ENCODE measurements around the gene CPO.
"Not testable (repeated sequence)": the region's sequence is repeated elsewhere in the genome, so short reads cannot be mapped to it uniquely, and the experiment has no call there.

Gene CPO, protein sequence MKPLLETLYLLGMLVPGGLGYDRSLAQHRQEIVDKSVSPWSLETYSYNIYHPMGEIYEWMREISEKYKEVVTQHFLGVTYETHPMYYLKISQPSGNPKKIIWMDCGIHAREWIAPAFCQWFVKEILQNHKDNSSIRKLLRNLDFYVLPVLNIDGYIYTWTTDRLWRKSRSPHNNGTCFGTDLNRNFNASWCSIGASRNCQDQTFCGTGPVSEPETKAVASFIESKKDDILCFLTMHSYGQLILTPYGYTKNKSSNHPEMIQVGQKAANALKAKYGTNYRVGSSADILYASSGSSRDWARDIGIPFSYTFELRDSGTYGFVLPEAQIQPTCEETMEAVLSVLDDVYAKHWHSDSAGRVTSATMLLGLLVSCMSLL

DNA sequence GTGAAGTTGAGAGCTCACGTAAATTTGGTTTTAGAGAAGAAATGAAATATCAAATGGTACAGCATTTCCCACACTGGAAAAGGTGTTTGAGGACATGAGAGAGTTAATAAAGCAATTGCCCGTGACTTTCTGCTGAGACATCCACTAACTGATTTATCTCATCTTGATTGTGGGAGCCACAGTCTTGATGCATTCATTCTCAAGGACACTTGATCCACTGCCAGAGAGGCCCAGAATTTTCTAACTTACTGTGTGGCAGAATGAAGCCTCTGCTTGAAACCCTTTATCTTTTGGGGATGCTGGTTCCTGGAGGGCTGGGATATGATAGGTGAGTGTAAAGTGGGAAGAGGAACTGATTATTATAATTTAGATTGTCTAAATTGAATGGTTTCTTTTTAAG lies at the start of gene CPO:
Gene CPO, plus strand, starts transcription at position 179 of the 400 bp plus-strand sequence. Its CDS starts 82 bp downstream, at position 261.
- DNase-seq (ENCODE audit: low spot score), result no peak

DNA sequence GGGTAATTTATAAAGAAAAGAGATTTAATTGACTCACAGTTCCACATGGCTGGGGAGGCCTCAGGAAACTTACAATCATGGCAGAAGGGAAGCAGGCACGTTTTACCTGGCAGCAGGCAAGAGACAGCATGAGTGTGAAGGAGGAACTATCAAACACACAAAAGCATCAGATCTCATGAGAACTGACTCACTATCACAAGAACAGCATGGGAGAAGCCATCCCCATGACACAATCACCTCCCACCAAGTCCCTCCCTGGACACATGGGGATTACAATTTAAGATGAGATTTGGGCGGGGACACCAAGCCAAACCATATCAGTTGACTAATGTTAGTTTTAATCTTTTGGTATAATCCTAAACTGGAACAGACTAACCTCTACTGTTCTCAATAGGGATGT lies 49.1 kb upstream of the CPO start:
- no peak for DNase-seq (ENCODE audit: low spot score)

DNA sequence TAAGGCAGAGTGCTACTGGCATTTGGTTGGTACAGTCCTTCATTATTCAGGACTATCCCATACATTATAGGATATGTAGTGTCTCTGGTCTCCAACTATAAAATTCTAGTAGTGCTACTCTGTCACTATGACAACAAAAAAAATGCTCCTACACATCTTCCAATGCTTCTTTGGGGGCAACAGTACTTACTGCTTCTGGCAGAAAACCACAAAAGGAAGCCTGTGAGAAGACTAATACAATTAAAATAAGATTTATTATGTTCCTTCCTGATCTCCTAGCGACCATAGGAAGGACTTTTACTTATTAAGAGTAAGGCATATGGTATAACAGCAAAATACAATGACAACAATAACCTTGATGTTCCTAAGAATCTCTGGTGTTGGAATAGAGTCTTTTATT lies 48.4 kb upstream of the CPO start:
- no peak for DNase-seq (ENCODE audit: low spot score)

DNA sequence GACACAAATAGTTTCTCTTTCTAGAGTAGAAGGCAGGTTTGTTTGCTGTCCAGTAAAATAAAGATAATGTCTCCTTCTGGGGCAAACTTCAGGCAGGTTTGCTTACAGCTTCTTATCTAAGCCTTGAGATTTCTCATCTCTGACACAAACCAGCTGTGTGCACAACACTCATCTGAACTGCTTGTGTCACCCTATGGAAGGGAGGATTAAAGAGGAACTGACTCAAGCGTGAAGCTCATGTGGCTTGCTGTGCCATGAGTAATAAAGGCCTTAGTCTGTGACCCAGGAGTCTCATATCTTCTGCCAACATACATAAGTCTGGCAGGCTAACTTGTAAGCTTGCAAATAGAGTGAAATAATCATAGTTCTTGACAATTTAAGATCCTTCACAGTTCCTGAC lies 24.2 kb upstream of the CPO start:
- no peak for DNase-seq (ENCODE audit: low spot score)

DNA sequence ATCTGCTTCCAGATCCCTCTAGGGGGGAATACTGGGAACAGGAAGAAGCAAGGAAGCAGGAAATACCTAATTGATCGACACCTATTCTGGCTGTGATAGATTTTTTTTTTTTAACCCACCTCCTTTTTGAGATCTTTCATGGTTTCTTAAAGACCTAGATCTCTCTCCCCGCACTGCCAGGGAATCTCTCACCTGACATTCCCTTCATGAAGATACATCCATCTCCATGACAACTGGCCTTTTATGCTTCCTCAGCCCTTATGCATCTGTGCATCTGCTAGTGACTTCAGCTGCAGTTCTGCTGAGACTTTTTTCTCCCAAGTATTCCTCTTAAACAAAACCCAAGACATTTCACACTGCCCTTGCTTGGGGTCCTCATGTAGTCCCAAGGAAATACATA lies 21.1 kb upstream of the CPO start:
- no peak for DNase-seq (ENCODE audit: low spot score)

DNA sequence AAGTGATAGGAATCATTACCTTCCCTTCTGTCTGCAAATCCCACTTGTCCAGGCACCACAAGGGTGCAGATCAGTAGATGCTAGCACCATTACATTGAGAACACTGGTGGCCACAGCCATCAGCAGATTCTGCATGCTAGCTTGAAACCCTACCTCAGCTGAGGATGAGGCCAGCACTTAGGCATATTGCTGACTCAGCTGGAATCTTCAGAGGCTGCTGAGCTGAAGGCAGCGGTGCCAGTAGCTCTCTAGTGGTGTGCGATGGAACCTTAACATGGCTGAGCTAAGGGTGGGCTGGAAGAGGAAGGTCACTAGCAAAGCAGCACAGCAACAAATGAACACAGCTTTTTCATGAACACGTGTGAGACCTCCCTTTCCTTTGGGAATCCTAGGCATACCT lies 19.0 kb upstream of the CPO start:
- no peak for DNase-seq (ENCODE audit: low spot score)

DNA sequence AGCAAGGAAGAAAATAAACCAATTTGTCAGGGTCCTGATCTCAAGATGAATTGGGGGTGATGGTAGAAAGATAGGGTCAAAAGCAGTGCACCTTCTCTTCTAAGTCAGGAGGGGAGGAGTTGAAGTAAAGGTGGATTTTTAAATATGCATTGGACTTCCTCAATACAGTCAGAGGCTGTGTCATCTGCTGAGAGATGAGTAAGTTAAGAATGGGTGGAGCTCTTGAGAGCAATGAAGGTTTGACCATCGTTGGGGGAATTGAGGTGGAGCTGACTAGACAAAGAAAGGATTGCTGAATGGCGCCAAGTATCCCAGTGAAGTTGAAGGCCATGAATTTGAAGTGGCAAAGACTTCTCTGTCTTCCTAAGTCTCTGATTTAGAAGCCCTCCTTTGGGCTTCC lies 18.4 kb upstream of the CPO start:
- no peak for DNase-seq (ENCODE audit: low spot score)

DNA sequence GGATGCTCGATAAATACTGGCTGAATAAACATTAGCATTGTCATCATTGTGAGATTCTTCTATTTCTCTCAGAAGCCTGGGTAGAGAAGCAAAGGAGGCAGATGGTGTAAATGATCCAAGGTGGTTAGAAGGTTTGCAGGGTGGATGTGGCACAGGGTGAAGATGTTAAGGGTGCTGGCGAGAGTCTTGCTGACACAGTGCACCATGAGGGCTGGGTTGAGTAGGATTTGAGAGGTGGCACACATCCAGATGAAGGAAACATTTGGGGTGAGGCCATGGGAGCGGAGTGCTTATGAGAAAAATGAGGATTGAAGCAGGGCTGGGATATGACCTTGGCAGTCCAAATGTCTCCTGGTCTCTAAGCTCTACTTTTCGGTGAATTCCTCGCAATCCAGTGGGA lies 17.8 kb upstream of the CPO start:
- no peak for DNase-seq (ENCODE audit: low spot score)

DNA sequence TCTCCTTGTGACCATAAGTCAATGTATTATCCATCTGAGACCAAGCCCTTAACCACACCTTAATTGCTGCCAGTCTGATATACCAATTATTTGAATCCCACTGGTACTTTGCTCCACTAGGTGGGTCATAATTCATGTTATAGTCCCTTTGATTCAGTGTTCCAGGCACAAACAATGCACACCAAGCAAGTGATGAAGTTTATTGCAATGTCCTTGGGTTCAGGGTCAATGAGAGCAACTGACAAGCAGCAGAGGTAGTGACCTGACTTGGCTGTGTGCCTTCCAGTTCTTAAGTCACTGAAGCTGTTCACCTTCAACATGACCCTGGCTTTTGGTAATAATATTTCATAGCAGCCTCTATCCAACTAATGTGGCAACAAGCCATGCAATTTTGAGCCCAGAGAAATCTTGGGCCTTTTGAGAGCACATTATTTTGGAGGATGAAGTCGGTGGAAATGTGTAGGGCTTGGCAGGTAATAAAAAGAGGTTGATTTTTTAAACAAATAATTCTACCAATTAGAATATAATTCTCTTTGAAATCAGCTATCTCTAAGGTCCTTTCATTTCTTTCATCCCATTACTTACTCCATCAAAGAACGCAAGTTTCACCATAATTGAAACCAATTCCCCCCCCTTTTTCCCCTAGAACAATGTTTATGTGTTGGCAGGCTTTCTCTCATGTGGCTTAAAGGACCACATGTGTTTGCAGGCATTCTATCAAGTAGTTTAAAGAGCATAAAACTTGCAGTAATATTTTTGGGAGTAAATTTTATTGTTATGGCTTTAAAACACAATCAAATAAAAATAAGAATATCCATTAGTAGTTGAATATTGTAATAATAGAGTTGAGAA lies 3.1 kb upstream of the CPO start:
- DNase-seq (ENCODE audit: low spot score), result no peak

DNA sequence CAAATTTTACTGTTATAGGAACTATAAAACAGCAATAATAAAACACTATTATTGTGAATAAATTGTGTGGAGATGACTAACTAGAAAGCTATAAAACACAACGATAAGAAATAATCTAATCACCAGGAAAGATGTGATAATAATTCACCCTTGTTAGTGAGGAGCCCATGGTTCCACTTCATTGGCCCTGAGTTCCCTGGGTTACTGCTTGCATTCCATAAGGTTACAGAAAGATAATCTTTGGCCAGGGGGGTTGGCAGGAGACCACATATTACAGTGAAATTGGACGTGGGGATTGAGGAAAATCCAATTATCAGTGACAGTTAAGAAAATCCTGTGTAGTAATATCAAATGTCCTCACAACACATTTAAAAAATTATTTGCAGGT lies 2.5 kb upstream of the CPO start:
- DNase-seq (ENCODE audit: low spot score), result no peak

DNA sequence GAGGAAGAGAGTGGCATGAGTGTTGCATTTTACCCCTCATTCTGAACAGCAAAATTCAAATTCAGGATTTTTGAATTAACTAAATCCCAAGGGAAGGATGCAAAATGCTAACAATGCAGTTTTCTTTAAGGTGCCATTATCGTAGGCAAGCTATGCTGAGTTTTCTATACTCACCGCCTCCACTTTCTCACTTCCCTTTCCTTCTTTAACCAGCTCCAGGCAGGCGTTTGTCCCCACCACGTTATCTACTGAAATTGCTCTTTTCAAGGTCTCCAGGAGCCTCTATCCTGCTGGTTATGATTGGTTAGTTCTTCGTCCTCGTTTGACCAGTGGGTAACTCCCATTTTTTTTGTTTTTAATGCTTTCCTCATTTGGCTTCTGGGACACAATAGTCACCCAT lies 1.8 kb upstream of the CPO start:
- DNase-seq (ENCODE audit: low spot score), result no peak

DNA sequence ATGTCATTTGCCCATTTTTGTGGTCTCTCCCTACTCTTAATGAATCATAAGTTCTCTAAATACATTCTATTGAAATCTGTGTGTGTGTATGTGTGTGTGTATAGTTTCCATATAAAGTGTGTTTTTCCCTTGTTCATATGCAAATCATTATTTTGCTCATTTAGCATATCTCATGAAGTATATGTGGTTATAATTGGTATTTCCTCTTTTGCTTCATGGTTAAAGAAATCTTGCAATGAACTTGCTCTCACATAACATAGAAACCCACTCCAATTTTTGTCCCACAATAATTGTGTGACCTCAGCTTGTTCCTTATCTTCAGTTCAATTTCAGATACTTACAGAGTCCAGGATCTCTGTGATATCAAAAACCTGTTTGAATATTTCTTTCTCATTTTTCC lies 1.2 kb downstream of the CPO start:
- no peak for DNase-seq (ENCODE audit: low spot score)

DNA sequence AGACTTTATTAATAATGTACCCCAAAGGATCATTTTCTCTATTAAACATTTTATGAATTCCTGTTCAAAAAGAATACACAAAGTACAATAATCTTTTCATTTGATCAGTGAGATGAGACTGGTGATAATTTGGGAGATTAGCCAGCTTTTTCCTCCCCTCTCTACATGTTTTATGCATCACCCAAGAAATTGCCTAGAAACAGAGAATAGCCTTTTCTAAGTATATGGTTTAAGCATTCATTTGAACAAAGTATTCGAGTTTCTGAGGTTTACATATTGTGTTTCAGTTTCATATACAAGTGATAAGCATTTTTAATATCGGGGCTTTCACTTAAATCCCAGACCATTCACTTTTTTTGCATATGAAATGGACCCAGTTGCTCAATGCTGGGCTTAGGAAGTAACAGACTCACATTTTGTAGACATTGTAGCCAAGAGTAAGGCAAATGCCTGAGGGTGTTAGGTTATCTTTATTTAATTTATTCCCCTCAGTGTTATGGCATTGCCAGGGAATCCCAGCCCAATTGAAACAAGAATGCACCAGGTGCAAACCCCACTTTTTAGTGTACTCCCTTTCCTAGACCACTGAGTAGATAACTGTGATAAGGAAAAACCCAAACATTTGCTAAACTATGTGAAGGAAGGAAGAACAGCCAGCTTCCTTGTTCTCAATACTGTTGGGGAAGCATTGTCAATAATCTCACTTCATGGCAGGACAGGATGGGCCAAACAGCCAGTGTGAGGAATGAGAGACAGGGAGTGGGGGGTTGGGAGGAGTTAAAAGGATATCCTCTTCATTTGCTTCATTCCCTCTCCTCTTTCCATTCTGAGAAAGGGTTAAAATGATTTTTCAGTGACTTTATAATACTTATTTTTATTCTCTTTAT lies 3.5 kb downstream of the CPO start:
- DNase-seq (ENCODE audit: low spot score), result no peak

DNA sequence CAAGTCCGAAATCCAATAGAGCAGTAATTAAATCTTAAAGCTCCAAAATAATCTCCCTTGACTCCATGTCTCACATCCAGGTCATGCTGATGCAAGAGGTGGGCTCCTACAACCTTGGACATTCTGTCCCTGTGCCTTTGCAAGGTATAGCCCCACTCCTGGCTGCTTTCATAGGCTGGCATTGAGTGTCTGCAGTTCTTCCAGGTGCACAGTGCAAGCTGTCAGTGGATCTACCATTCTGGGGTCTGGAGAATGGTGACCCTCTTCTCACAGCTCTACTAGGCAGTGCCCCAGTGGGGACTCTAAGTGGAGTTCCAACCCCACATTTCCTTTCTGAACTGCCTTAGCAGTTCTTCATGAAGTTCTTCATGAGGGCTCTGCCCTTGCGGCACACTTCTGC lies 14.1 kb downstream of the CPO start:
- DNase-seq (ENCODE audit: low spot score), result not testable (repeated sequence)

DNA sequence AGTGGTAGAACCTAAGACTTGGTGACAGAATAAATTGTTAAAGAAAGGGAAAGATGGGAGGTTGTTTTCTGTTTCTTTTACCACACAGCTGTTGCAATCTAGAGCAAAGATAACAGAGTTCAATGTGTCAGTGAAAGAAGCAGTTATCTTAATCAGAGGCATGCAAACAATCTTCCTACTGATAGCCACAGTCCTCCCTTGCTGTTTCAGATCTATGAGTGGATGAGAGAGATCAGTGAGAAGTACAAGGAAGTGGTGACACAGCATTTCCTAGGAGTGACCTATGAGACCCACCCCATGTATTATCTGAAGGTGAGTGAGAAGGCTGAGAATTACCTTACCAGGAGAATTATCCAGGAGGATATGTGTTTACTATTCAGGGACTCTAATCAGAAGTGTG lies 15.9 kb downstream of the CPO start:
- DNase-seq (ENCODE audit: low spot score), result no peak

DNA sequence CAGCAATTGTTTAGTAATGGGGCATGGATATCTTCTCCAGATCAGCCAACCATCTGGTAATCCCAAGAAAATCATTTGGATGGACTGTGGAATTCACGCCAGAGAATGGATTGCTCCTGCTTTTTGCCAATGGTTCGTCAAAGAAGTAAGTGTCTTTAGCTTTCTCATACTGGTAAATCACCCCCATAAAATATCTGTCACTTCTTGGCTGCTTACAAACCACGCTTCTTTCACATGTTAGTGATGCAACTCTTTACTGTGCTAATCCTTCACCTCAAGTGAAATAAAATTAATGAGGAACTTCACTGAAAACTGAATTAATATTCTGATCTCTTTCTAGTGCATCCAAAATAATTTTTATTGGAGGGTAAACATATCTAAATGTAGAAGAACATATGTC lies 18.9 kb downstream of the CPO start:
- DNase-seq (ENCODE audit: low spot score), result no peak

DNA sequence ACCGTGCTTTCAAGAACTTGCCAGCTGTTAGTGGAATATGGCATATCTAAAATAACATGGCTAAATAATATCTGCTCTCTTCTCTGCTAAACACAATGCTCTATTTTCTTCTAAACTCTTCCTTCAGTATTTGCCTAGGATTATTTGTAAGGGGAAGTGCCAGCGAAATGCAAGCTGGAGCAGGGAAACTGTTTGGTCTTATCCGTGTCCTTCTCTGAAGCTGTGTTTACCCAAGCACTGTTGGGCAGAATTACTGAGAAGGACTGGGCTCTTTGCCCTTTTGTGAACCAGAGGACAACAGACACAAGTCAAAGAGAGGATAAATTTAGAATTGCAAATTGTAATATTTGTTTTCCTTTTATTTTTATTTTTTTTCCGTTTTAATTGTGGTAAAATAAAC lies 23.6 kb downstream of the CPO start:
- DNase-seq (ENCODE audit: low spot score), result no peak

DNA sequence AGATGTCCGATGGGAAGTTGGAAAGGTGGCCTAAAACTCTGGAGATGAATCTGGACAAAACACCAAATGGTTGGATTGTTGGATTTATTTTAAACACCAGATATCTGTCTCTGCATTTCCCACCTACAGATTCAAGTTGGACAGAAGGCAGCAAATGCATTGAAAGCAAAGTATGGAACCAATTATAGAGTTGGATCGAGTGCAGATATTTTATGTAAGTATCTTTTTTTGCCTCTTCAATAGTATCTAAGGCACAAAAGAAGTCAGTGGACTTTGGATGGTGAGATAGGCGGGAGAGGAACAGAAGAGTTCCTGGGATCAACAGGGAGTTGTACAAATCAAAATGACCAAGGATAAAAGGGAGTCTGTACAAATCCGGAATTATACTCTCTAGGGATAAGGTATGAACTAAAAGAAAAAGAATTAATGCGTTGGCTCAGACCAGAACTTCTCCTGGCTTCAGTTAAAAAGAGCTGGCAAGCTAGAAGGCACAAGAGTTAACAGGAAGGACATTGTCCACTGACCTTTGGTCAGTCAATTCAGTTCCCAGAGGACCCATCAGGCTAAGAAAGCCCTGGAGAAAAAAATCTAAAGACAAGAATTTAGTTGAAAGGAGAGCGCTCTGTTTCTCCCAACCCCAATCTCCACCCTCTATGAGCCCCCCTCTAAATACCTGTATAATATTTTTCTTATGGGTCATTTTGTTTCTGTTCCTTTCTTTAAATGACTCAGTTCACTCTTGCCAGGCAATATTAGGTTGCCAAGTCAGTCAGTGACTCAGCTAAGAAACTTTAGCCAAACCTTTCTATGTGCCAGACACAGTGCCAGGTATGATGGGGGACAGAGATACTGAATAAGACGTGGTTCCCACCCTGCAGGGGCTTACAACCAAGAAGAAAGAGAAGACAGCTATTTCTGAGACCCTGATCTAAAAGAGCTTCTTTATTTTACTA lies 29.1 kb downstream of the CPO start:
- no peak for DNase-seq (ENCODE audit: low spot score)

DNA sequence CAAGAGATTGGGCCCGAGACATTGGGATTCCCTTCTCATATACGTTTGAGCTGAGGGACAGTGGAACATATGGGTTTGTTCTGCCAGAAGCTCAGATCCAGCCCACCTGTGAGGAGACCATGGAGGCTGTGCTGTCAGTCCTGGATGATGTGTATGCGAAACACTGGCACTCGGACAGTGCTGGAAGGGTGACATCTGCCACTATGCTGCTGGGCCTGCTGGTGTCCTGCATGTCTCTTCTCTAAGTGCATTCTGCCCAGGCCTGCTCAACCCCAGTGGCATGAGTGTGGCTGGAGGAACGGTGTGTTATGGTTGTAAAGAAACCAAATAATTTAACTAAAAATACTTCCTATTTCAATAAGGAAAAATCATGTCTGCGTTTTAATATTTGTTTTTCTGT lies 29.9 kb downstream of the CPO start:
- DNase-seq (ENCODE audit: low spot score), result no peak

DNA sequence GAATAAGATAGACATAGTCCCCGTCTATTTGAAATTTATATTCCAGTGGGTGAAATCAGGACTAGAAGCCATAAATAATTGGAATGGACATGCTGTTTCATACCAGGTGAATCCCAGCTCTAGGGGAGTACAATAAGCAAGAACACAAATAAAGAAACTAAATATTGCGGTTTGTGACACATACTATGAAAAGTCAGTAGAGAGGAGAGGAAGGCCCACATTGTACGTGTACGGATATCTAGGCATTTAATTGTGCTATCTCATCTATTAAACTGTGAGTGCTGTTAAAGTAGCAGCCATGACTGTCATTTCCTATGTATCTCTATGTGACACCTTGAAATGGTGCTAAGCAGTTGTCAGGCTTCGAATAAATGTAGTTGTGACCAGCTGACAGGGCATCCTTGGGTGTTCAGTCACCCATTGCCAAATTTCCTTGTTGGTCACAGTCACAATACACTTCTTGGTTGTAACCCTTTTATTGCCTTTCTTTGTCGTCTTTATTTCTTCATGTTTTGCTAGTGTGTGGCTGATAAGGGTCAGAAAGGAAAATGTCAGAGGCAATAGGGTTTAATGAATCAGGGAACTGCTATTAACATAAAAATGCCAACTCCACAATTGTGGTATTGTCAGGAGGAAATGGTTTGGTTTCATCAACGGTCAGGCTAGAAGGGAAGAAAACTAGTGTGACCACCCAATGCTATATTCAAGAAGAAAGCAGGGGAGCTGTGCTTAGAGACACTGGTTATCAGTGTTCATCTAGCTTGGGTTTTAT lies 31.5 kb downstream of the CPO start:
- no peak for DNase-seq (ENCODE audit: low spot score)

DNA sequence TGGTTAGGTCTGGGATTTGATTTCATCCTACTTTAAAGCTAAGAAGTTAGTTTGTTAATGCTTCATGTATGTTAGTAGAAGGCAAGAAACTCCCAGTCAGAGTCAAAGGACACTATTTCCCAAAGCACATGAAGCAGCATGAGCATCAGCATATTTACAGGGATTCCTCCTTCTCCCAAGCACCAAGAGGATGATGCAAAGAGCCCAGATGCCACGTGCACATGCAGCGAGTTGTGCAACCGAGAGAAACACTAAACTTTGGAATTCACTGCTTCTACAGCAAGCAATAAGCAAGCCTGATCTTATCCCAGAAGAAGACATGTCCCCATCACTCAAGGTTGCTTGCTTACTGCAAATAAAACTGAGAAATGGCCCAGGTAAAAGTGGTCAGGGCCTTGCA lies 32.5 kb downstream of the CPO start:
- DNase-seq (ENCODE audit: low spot score), result no peak

All from CD4-positive, alpha-beta T cell treated with Interleukin-2 at 100 ng/mL for 4 hours (primary cell).